ENCODE results near the gene PBX1. TPM values are rescaled to one million over a fixed set of nuclear protein-coding genes. Genes with fewer than 3 reads are reported as not detected.

Gene PBX1
- total RNA-seq, 1 donor from 2014 or later: 29.7 TPM

DNA sequence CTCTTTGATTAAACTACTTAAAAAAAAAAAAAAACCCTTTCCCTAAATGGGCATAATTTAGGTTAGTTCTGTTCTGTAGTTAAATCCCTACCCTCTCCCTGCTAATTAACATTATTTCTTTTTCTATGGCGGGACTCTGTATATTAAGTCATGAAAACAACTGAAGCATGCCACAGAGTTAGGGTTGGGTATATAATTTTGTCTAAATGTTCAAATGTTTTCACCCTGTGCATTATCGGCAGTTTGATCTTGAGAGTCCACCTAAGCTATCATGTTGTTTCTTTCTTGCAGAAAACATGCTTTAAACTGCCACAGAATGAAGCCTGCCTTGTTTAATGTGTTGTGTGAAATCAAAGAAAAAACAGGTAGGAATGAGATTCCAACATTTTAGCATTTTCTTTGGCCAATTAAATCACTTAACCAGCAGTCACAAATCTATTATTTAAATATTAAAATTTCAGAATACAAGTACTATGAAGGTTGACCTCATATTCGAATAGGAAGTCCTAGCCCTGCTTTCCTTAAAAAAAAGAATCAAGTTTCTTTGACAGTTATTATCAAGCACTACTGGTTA is 4.0 kb downstream of the PBX1 start:
- peaks cover 38% of the 10 kb centered on the region for H3K4me1 Mint-ChIP-seq (ENCODE audit: unreplicated experiment)
- H3K27ac Mint-ChIP-seq (ENCODE audit: unreplicated experiment): no peak overlapping the region
- H3K4me3 Mint-ChIP-seq (ENCODE audit: unreplicated experiment): no peak overlapping the region
- H3K36me3 Mint-ChIP-seq (ENCODE audit: unreplicated experiment): peaks cover 10% of the 10 kb centered on the region
- no peaks in the 10 kb centered on the region for H3K27me3 Mint-ChIP-seq (ENCODE audit: unreplicated experiment)
- TF ChIP-seq, protein P1, sequence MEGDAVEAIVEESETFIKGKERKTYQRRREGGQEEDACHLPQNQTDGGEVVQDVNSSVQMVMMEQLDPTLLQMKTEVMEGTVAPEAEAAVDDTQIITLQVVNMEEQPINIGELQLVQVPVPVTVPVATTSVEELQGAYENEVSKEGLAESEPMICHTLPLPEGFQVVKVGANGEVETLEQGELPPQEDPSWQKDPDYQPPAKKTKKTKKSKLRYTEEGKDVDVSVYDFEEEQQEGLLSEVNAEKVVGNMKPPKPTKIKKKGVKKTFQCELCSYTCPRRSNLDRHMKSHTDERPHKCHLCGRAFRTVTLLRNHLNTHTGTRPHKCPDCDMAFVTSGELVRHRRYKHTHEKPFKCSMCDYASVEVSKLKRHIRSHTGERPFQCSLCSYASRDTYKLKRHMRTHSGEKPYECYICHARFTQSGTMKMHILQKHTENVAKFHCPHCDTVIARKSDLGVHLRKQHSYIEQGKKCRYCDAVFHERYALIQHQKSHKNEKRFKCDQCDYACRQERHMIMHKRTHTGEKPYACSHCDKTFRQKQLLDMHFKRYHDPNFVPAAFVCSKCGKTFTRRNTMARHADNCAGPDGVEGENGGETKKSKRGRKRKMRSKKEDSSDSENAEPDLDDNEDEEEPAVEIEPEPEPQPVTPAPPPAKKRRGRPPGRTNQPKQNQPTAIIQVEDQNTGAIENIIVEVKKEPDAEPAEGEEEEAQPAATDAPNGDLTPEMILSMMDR (IDR thresholded peaks at IDR 0.05): no peak
- no peak for DNase-seq (ENCODE audit: extremely low spot score, unreplicated experiment)
- no peaks in the 10 kb centered on the region for H3K9me3 Mint-ChIP-seq (ENCODE audit: unreplicated experiment)

DNA sequence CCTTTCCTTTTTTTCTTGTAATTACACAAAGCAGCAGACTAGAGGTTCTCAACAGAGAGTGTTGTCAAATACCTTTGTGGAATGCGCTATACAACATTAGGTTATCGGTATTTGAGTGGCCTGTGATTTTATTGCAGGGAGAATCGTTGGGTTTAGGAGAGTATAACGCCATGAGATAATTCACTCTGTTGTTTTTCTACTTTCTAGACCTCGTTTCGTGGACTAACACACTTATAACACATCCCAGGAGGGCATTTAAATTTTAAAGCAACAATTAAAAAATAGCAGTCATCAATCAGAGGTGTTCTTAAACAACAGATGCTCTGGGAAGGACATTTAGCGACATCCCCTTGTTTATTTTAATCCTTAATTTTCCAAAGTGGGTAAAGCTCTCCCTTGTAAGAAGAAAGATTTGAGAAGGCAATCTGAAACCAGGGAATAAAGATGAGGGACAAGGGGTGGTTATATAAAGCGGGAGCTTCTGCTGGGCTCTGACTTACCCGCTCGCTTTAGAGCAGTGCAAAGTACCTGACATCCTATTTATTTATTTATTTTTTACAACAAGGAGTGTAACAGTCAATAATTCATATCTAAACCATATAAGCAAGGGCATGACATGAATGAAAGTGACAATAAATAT is 4.9 kb downstream of the PBX1 start:
- H3K27ac Mint-ChIP-seq (ENCODE audit: unreplicated experiment): no peak overlapping the region
- no peak overlapping the region for H3K4me3 Mint-ChIP-seq (ENCODE audit: unreplicated experiment)
- DNase-seq (ENCODE audit: extremely low spot score, unreplicated experiment): no peak
- no peaks in the 10 kb centered on the region for H3K9me3 Mint-ChIP-seq (ENCODE audit: unreplicated experiment)
- peaks cover 10% of the 10 kb centered on the region for H3K36me3 Mint-ChIP-seq (ENCODE audit: unreplicated experiment)
- H3K4me1 Mint-ChIP-seq (ENCODE audit: unreplicated experiment): peaks cover 34% of the 10 kb centered on the region
- TF ChIP-seq, protein P1 (IDR thresholded peaks at IDR 0.05): no peak
- no peaks in the 10 kb centered on the region for H3K27me3 Mint-ChIP-seq (ENCODE audit: unreplicated experiment)

DNA sequence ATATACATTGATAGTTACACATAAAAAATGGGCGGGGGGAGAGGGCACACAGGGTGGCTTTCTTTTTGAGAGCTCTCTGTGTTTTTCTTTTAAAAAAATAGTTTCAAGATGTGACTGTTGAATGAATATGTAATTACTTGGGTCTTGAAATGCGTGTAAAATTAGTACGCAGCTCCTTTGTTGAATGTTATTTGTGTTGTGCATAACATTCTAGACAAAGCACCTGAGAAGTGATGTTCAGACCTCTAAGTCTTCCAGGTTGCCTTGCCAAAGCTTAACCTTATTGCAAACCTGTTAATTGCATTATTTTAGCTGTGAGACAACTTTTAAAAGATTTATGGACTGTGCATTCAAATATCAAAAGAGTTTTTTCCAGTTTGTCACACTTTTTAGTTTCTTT is 5.4 kb downstream of the PBX1 start:
- Mint-ChIP-seq H3K27me3 (ENCODE audit: unreplicated experiment) (no peaks in the 10 kb centered on the region), H3K27ac (ENCODE audit: unreplicated experiment) (no peak overlapping the region), H3K36me3 (ENCODE audit: unreplicated experiment) (peaks cover 10% of the 10 kb centered on the region)

DNA sequence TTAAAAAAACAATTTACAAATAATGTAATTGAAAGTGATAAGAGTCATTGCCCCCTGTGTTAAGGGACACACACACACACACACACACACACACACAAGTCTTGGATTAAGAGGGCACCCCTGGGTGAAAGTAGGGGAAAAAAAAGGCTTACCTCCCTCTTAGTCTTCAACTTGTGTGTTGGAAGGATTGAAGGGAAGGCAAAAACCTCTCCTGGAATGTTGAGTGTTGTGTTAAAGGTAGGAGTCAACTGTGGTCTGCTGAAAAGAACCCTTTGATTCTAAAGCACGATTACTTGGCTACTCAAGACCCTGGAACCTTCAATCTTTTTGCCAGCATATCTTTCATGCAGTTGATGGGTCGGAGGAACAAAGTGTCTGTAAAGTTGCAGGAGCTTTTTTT is 6.4 kb downstream of the PBX1 start:
- H3K4me1 Mint-ChIP-seq (ENCODE audit: unreplicated experiment): peaks cover 33% of the 10 kb centered on the region
- H3K9me3 Mint-ChIP-seq (ENCODE audit: unreplicated experiment): no peaks in the 10 kb centered on the region
- no peak overlapping the region for H3K4me3 Mint-ChIP-seq (ENCODE audit: unreplicated experiment)
- peaks cover 13% of the 10 kb centered on the region for H3K36me3 Mint-ChIP-seq (ENCODE audit: unreplicated experiment)
- TF ChIP-seq, protein P1 (IDR thresholded peaks at IDR 0.05): no peak
- no peaks in the 10 kb centered on the region for H3K27me3 Mint-ChIP-seq (ENCODE audit: unreplicated experiment)
- no peak for DNase-seq (ENCODE audit: extremely low spot score, unreplicated experiment)
- no peak overlapping the region for H3K27ac Mint-ChIP-seq (ENCODE audit: unreplicated experiment)

More for the DNA sequence above, 5.4 kb downstream of the PBX1 start:
- no peaks in the 10 kb centered on the region for H3K9me3 Mint-ChIP-seq (ENCODE audit: unreplicated experiment)
- TF ChIP-seq, protein P1 (IDR thresholded peaks at IDR 0.05): no peak
- H3K4me3 Mint-ChIP-seq (ENCODE audit: unreplicated experiment): no peak overlapping the region
- no peak for DNase-seq (ENCODE audit: extremely low spot score, unreplicated experiment)
- peaks cover 34% of the 10 kb centered on the region for H3K4me1 Mint-ChIP-seq (ENCODE audit: unreplicated experiment)

DNA sequence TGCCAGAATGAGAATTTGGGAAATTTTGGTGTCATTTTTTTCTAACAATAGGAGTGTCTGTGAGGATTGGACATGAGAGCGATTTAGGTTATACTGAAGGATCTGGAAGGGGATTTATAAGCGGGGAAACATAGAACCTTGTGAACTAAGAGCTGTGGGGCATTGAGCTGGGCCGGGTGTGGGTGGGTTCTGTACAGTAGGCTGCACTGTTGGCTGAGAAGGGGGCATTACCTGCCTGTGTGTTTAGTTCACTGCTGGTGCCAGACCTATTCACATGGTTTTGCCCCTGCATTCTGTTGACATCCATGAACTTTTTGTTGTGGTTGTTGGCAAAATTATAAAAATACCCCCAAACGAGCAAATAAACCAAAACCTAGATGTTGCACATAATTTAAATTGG is 8.8 kb downstream of the PBX1 start:
- no peak overlapping the region for H3K27ac Mint-ChIP-seq (ENCODE audit: unreplicated experiment)
- DNase-seq (ENCODE audit: extremely low spot score, unreplicated experiment): no peak
- peaks cover 13% of the 10 kb centered on the region for H3K4me1 Mint-ChIP-seq (ENCODE audit: unreplicated experiment)
- H3K36me3 Mint-ChIP-seq (ENCODE audit: unreplicated experiment): peaks cover 22% of the 10 kb centered on the region
- TF ChIP-seq, protein P1 (IDR thresholded peaks at IDR 0.05): no peak
- H3K9me3 Mint-ChIP-seq (ENCODE audit: unreplicated experiment): no peaks in the 10 kb centered on the region
- H3K27me3 Mint-ChIP-seq (ENCODE audit: unreplicated experiment): no peaks in the 10 kb centered on the region
- H3K4me3 Mint-ChIP-seq (ENCODE audit: unreplicated experiment): no peak overlapping the region

Data from osteocyte (in vitro differentiated cells).